ENCODE measurements around the gene ZNF597.

Gene ZNF597

GRCh38 chr16:3486506-3487215, 43.4 kb upstream of the ZNF597 start:
- no peak overlapping the region for H3K4me3 ChIP-seq (ENCODE audit: low read depth, low read length)
- no peak for DNase-seq (ENCODE audit: low read depth)
- no peak for TF ChIP-seq POLR2A (IDR thresholded peaks at IDR 0.05; ENCODE audit: extremely low read depth, insufficient read length)
- TF ChIP-seq, protein P1, sequence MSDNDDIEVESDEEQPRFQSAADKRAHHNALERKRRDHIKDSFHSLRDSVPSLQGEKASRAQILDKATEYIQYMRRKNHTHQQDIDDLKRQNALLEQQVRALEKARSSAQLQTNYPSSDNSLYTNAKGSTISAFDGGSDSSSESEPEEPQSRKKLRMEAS (IDR thresholded peaks at IDR 0.05; ENCODE audit: low read depth, low read length) = no peak
- no peak for TF ChIP-seq MYC (IDR thresholded peaks at IDR 0.05; ENCODE audit: low read depth, low read length)
- TF ChIP-seq, protein P2, sequence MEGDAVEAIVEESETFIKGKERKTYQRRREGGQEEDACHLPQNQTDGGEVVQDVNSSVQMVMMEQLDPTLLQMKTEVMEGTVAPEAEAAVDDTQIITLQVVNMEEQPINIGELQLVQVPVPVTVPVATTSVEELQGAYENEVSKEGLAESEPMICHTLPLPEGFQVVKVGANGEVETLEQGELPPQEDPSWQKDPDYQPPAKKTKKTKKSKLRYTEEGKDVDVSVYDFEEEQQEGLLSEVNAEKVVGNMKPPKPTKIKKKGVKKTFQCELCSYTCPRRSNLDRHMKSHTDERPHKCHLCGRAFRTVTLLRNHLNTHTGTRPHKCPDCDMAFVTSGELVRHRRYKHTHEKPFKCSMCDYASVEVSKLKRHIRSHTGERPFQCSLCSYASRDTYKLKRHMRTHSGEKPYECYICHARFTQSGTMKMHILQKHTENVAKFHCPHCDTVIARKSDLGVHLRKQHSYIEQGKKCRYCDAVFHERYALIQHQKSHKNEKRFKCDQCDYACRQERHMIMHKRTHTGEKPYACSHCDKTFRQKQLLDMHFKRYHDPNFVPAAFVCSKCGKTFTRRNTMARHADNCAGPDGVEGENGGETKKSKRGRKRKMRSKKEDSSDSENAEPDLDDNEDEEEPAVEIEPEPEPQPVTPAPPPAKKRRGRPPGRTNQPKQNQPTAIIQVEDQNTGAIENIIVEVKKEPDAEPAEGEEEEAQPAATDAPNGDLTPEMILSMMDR (IDR thresholded peaks at IDR 0.05; ENCODE audit: low read depth, low read length) = no peak

DNA sequence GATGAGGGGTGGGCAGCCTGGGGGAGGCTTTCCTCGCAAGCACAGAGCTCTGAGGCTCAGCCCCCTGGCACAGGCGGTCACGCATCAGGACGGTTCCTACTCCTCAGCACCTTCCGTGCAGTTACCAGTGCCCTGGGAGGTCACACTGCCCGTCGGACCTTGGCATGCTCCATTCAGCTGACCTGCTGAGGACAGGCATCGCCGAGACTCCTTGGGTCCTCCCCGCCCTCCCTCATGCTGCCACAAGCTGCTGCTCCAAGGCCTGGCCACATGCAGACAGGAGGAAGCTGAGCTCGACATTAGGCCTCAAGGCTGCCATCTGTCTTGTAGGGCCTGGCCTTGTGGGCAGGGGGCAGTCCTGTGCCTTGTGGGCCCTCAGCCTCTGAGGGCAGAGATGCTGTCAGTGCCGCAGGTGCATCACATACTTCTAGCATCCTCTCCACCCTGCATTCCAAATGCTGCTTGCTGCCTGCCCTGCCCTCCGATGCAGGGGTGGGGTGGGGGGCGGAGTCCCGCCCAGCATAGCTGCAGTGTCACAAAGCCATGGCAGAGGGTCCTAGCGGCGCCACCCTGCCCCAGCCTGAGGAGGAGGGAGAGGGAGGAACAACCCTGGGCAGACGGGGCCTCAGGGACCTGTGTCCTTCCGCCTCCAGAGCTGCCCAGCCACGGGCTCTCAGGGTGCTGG, 42.7 kb upstream of the ZNF597 start:
- no peak for DNase-seq (ENCODE audit: low read depth)
- TF ChIP-seq, protein P1 (IDR thresholded peaks at IDR 0.05; ENCODE audit: low read depth, low read length) = no peak
- TF ChIP-seq POLR2A (IDR thresholded peaks at IDR 0.05; ENCODE audit: extremely low read depth, insufficient read length) = no peak
- no peak for TF ChIP-seq MYC (IDR thresholded peaks at IDR 0.05; ENCODE audit: low read depth, low read length)
- TF ChIP-seq, protein P2 (IDR thresholded peaks at IDR 0.05; ENCODE audit: low read depth, low read length) = no peak

GRCh38 chr16:3485097-3485745, 41.9 kb upstream of the ZNF597 start:
- H3K4me3 ChIP-seq (ENCODE audit: low read depth, low read length) = no peak overlapping the region
- DNase-seq (ENCODE audit: low read depth) = no peak
- TF ChIP-seq POLR2A (IDR thresholded peaks at IDR 0.05; ENCODE audit: extremely low read depth, insufficient read length) (no peak), MYC (IDR thresholded peaks at IDR 0.05; ENCODE audit: low read depth, low read length) (no peak)
- TF ChIP-seq, protein P2 (IDR thresholded peaks at IDR 0.05; ENCODE audit: low read depth, low read length) = no peak
- TF ChIP-seq, protein P1 (IDR thresholded peaks at IDR 0.05; ENCODE audit: low read depth, low read length) = no peak

More for the DNA sequence above, 42.7 kb upstream of the ZNF597 start:
- no peak overlapping the region for H3K4me3 ChIP-seq (ENCODE audit: low read depth, low read length)

- no peak overlapping the region for H3K4me3 ChIP-seq (ENCODE audit: low read depth, low read length)
- no peak for DNase-seq (ENCODE audit: low read depth)
- no peak for TF ChIP-seq MYC (IDR thresholded peaks at IDR 0.05; ENCODE audit: low read depth, low read length)
- no peak for TF ChIP-seq POLR2A (IDR thresholded peaks at IDR 0.05; ENCODE audit: extremely low read depth, insufficient read length)
- TF ChIP-seq, protein P2 (IDR thresholded peaks at IDR 0.05; ENCODE audit: low read depth, low read length) = no peak
- TF ChIP-seq, protein P1 (IDR thresholded peaks at IDR 0.05; ENCODE audit: low read depth, low read length) = no peak
Observed at GRCh38 chr16:3484318-3485096, 41.2 kb upstream of the ZNF597 start.

GRCh38 chr16:3482659-3483241, 39.4 kb upstream of the ZNF597 start:
- DNase-seq (ENCODE audit: low read depth) = no peak
- TF ChIP-seq, protein P1 (IDR thresholded peaks at IDR 0.05; ENCODE audit: low read depth, low read length) = no peak
- TF ChIP-seq, protein P2 (IDR thresholded peaks at IDR 0.05; ENCODE audit: low read depth, low read length) = no peak
- no peak for TF ChIP-seq POLR2A (IDR thresholded peaks at IDR 0.05; ENCODE audit: extremely low read depth, insufficient read length)
- TF ChIP-seq MYC (IDR thresholded peaks at IDR 0.05; ENCODE audit: low read depth, low read length) = no peak
- no peak overlapping the region for H3K4me3 ChIP-seq (ENCODE audit: low read depth, low read length)
